HG03354 (cell line): ENCODE results near the gene NFIA.

Source experiments
- ATAC-seq: cut with Tn5 transposase; IDR thresholded peaks from one replicate; pipeline ENCODE4 v1.9.1; 2021; ENCODE audit warnings: mild to moderate bottlenecking; ENCODE audit not compliant: unreplicated experiment, poor library complexity, severe bottlenecking

The NFIA gene

DNA sequence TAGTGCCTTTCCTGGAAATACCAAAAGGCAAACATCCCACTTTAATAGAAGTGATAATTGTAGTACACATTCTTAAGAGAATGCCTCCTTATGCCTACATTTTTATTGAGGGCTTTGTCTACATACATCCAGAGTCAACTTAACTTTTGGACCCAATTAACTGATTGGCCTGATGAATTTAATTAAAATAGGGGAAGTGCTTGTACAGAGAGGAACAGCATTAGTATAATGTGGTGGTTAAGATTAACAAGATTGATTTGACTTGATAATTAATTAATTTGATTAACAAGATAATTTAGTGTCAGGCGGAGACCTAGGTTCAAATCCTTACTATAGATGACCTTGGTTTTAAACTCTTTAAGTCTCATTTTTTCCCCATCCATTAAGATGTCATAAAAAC, 111.4 kb downstream of the NFIA start:
- ATAC-seq = no peak

DNA sequence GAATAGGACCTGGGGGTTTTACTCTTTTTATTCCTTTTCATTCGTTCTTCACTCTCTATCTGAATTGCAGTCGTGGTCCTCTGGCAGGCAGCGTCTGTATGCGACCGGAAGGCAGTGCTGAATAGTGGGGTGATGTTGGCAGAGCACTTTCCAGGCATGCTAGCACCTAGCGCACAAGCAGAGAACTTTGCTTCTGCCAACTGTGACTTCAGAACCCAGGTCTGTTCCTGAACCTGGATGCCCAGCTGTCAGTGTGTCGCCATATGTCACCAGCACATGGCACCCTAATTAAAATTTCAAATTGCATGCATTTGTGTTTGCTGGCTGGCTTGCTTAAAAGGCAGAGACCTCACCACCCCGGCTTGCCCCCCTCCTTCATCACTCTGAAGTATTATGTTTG, 116.2 kb downstream of the NFIA start:
- ATAC-seq = no peak

DNA sequence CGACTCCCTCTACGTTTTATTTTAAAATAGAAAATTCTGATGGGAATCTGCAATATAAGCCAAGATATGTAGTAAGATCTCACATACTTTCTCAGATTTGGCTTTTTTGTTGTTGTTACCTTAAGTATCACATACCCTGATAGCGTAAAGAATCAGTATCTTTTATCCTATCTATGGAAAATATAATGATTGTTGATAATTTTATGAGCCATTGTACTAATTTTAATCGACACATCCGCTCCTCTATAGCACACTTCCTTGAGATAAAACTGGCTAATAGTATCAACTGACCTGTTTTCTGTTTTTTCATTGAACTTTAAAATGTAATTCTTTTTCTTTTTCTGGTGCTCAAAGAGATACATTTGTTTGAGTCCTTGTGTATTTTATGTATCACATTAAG, 118.7 kb downstream of the NFIA start:
- ATAC-seq = no peak

DNA sequence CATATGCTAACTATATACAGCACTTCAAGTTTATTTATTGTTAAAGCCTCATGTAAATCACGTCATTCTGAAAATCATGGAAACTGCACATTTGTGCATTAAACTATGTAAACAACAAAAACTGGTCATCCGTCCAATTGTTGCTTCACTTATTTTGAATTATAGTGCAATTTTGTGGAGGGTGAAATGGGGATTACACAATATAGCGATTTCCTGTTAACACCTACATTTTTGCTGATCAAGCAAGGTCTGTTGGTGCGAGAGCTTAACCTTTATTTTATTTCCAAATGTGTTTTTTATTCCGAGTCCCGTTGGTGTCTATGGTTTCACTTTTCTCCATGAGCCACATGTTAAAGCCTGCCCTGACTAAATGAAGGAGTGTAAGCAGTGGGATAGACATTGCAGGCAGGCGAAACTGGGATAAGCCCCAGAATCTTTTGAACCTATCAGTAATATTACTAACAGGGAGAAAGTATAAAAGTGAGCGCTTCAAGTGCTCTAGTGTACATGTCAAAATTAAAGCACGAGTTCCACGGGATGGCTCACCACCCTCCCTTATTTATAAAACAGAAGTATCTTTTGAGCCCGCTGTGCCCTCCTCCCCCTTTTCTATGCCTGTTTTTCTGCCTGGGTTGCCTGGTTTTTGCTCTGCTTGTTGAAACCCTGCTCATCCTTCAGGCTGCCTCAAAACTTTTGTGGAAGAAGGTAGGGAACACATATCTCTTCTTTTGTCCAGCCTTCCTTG, 120.7 kb downstream of the NFIA start:
- no peak for ATAC-seq

DNA sequence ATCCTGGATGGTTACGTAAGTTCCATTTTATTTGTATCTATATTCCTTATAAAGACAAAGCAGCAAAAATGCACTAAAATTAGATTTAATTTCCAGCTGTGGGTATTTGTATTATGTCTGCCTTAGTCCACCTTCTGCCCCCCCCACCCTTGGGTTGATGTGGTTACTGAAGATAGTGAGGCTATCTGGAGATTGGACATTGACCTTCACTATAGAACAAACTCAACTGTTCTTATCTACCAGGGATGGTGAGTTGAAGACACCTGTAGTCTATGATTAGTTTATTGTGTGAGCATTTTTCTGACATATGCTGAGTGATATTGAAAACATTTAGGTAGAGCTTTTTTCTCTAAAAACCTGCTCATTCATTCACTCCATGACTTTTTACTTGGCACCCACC, 122.2 kb downstream of the NFIA start:
- ATAC-seq = no peak

DNA sequence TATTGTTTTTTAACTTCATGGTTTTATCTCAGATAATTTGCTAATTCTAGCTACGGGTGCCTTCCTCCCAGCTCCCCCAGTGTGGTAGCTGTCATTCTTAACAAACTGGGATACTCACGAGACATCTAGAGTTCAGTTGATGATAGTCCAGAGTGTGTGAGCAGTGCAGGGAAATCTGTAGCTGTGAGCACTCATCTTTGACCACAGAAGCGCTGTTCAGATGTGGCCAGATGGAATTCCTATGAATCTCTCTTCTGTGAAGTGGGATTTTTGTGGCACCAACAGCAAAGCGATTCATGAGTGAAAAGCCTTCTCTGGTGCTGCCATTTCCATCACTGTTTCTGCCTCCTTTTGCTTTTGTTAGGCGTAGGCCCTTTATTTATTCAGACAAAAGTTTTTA, 125.1 kb downstream of the NFIA start:
- ATAC-seq = no peak

DNA sequence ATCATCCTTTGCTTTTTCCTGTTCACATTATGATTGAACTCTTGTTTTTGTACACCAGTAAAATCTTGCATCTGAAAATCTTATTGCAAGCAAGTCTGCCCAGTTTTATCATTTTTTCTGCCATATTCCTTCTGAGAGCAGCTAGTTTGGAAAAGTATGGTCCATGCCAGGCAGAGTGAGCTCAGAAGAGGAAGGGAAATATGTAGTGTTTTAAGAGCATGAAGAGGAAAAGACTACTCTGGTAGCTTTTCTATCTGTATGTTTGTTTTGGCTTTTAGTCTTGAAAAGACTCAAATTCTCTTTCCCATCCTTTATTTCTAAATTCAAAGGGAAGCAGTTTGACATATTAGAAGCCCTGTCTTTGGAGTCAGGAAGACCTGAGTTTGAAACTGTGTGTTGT, 125.8 kb downstream of the NFIA start:
- no peak for ATAC-seq

DNA sequence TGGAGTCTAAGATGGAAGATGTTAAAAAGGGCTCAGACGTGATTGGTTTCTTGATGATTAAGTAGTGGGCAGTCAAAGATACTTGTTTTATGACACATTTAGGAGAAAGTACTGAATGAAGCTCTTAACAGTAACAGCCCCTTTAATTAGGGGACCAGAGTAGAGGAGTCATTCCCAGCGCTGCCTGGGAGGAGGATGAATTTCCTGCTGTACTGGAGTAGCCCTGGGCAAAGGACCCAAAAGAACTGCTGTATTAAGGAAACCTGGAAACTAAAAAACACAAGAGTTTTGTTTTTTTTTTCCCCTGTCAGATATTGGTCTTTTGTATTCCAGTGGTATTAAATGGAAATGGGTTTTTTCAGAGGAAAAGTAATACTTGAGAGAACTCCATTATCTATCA, 126.5 kb downstream of the NFIA start:
- no peak for ATAC-seq

DNA sequence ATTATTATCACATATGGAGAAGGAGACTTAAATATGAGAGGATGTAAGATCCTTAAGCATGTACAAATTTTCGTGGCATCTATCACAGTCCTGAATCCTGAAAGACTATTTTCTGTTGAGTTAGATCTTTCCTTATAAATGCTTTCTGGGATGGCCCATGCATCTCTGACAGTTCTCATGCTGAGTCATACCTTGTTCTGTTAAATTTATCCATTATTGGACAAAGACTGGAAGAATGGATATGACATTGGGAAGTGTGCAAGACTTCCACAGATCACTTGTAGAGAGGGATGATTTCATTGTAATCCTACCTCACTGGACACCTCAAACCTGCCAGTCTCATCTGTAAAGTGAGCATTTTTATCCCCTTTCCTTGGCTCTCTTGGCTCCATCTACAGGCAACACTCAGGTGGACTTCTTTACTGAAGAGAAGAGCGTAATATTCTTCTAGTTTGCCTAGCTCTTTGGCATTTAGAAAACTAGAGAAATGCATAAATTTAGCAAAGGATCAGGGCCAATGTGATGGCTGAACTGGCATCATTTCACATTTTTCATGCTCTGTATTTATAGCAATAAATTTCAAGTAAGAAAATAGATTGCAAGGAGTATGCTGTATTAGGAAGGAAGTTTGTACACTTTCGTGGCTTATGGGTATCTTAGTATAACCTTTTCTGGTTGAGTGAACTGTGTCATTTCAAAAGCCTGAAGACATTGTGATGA, 128.2 kb downstream of the NFIA start:
- ATAC-seq = no peak

DNA sequence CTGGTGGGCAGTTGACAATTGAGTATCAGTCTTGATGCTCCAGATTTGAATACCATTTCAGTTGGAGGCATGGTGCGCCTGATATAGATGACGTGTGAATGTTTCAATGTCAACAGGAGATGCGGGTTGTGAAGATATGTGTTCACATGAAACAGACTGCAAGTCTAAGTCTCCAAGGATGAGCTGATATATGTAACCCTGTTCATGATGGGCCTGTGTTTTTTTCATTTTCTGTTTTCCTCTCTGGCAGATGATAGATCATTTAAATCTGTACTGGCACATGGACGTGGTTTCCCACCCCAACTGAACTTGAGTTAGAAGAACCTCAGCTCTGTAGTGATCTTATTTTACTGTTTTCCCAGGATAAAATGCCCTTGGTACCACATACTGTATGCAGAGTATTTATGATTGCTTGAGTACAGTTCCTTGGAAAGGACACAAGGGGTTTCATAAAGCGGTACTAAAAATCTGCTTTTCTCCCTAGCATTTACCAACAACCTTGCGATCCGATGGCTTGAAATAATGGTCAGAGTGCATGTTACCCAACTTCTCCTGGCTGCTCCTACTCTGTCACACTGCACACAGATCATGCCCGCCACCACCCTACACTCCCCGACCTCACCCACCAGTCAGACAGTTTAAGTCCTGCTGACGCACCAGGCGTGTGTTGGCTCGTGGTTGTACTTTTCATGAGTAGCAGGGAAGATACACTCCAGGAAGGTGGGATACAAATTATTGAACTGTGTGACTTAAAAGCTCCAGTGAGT, 131.1 kb downstream of the NFIA start:
- ATAC-seq = no peak

DNA sequence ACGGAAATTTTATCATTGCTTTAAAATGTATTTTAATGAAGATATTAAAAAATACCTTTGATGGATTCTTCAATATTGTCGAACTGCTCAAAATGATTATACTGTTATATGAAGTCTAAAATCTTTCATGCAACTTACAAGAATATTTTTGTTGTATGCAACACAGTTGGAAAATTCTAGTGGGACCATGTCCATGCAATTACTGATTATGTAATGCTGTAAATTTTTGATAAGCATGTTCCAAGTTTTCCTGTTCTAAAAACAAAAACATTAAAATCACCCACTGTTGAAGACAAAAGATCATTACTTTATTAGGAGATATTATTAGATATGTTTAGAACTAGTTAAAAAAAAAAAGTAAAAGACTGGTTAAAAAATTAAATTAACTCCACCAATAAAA, 132.8 kb downstream of the NFIA start:
- no peak for ATAC-seq

DNA sequence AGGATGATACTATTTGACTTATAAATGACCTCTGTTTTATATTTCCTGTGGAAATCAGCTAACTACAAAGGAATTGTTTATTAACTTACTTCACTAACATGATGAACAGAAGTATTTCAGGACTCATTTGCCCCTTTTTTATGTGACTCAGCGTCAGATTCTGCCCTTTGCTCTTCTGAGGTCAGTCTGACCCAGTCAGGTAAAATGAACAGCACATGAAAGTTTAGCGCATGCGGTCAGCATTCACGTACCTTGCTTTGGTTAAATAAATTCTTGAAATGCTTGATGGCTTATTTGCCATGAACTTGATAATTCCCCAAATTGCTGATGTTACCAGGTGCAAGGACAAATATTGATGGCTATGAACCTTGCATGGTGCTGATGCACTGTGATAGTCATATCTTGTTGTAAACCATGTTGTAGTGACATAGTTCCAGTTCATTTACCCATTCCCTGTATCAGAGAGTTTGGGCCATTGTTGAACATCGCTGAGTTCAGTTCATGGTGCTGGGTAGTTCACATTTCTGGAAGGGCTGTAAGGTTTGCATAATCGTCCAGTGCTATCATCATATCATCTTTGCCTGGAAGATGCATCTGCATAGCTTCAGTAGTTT, 133.4 kb downstream of the NFIA start:
- ATAC-seq = no peak

DNA sequence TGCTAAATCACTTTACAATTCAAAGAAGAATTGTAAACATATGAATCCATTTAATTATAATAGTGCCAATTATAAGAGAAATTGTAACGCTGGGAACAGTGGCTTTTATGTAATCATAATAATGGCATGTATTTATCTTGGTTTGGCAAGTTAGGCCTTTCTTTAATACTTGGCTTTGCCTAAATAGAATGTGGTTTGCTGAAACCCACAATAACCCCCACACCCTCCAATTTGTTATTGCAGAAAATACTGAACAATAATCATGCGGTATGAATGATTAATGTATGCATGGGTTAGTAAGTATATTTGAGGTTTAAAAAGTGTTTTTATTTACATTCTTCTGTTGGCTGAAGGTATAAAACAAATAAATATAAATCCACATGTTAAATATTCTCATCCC, 138.2 kb downstream of the NFIA start:
- no peak for ATAC-seq

DNA sequence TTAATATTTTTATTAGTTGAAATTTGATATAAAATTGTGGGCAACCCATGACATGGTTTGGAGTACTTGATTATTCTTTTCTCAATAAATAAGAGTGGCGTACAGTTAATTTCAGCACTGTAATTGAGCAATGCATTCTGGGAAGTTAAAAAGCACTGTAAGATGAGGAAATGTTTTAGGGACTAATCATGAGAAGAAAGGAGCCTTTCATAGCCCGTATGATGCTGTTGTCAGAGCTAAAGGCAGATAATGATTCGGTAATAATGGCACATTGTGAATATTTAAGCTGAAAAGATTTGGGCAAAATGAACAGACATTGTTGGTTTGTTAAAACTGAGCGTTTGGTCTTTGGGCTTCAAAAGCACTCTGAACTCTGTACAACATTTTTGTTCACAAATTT, 139.3 kb downstream of the NFIA start:
- no peak for ATAC-seq

DNA sequence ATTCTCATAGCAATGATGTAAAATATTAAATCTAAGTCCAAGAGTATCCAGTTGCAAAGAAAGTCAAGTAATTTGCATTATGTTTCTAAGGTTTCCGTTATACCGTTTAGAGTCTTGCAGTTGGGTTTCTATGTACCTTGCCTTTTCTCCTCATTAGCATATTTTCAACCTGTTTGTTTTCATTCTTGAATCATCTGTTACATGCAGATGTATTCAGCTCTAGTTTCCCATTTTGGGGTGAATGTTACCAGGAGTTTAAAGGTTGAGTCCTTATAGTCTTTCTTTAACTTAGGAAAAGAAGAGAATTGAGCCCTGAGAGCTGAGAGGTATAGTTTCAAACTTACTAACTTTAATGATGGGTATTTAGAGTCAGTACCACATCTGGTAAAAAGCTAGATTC, 139.9 kb downstream of the NFIA start:
- no peak for ATAC-seq

DNA sequence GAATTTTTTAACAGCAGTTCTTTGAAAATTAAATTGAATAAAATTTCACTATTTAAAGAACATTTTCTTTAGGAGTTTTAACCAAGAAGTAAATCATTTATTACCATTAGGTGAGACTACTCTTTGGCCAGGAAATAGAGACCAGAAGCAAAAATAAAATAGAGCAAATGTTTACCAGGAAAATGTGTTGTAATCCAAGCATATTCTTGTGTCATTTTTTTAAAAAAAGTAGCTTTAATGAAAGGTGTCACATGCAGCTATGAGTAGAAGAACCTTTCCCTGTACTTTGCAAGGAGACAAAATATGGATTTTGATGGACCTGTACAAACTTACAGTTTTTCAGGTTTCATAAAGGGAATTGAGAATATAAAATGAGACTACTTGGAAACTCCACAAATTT, 140.8 kb downstream of the NFIA start:
- ATAC-seq = no peak

DNA sequence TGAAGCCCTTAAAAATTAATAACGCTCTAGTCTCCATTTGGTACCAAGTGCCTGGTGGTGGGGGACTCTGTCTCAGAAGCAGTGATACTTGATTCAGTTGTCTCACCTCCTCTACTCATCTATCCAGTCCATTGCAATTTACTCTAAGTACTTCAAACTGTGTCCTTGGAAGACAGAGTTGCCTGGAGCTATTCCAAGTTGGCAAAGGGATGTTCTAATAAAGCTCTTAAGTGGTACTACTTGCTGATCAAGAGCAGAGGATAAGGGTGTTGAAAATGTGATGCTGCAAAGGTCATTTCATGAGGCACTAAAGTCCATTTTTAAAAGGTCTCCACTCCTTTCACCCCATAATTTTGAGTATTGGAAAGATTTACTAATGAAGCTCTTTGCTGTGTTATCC, 142.2 kb downstream of the NFIA start:
- no peak for ATAC-seq

DNA sequence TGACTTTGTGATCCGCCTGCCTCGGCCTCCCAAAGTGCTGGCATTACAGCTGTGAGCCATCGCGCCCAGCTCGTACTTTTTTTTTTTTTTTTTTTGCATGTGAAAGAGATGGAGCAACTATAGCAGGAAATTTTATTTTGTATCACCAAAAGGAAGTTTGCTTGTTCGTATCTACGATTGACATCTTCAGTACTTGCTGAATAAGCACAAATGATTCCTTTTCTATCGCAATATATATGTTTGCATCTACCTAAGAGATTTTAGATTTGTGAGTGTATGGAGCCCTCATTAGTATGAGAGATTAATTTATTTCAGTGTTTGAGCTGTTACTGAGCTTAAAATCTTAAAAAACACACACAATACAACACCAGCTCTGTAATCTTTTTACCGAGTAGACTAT, 143.1 kb downstream of the NFIA start:
- no peak for ATAC-seq

DNA sequence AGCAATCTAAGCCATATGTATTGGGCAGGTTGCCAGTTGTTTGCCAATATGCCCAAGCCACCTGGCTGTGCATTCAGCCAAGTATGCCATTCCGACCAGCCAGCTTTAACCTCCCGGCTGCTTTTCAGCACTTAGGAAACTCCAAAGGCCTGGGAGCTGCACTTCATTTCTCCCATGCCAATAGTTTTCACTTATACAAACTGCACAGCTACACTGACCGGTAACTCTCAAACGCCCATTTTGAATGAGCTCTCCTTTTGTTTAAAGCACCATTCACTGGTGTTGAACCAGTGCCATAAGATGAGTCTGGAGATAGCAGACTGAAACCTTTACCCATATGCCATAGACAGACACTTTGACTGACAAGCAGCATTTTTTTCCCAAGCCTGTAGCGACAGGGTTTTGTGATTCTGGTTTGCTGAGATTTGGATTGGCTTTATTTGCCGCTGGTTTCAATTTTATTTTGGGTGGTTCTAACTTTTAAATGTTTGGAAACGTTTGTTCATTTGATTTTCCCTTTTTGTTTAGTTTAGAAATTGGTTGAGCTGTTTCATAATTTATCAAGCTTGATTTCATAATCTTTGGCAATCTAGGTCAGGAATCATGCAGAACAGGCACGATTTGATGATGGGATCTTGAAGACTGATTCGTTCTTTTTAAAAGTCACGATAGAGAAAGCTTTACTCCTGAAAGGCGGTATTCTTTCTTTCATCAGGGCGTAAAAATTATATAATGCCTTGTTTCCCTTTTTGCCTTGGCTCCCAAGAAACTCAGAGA, 144.6 kb downstream of the NFIA start:
- no peak for ATAC-seq
